CD4-positive, alpha-beta T cell treated with Interleukin-12 subunit alpha and Interleukin-12 subunit beta, for 1 hour (primary cell): Measurements from ENCODE around the gene CCL24.
"Not testable (repeated sequence)": the region's sequence is repeated elsewhere in the genome, so short reads cannot be mapped to it uniquely, and the experiment has no call there.

Source experiments
- DNase-seq: peaks from one replicate; pipeline ENCODE4 v3.0.0-alpha.2; 2020

Gene CCL24, protein sequence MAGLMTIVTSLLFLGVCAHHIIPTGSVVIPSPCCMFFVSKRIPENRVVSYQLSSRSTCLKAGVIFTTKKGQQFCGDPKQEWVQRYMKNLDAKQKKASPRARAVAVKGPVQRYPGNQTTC

DNA sequence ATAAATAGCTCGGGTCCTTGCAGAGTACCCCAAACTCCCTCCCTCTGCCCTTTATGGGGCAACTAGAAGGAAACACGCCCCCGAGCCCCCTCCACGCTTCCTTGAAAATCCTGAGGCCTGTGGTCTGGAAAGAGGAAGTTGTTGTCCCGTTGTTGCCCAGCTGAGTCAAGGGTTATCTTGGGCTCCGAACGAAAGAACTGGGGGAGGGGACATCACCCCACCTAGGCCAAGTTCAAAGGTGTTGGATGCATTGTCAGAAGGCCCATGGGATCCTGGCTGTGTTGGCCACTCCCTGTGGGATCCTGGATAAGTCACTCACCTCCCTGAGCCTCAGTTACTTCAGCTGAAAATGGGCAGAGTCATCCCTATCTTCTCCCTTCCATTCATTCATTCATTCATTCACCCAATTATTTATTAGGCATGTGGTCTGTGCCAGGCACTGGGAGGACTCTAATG is at the start of gene CCL24:
Gene CCL24, minus strand, starts transcription at position 26 of the 456 bp plus-strand sequence. CDS start 91 bp downstream, outside the sequence.
- no peak for DNase-seq

- DNase-seq: no peak
These were observed 48.0 kb upstream of the CCL24 start for GRCh38 chr7:75861636-75862035.

- no peak for DNase-seq
These were observed 44.8 kb upstream of the CCL24 start for GRCh38 chr7:75858410-75858809.

- no peak for DNase-seq
These were observed 42.9 kb upstream of the CCL24 start for GRCh38 chr7:75856536-75856935.

DNA sequence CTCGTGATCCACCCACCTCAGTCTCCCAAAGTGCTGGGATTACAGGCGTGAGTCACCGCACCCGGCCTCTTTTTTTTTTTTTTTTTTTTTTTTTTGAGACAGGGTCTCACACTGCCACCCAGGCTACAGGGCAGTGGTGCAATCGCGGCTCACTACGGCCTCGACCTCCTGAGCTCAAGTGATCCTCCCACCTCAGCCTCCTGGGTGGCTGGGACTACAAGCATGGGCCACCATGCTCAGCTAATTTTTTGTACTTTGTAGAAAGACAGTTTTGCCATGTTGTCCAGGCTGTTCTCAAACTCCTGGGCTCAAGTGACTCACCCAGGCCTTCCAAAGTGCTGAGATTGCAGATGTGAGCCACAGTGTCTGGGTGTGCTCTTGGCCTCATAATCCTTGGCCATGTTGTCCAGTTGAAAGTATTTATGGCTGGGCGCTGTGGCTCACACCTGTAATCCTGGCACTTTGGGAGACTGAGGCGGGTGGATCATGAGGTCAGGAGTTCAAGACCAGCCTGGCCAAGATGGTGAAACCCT is 41.3 kb upstream of the CCL24 start:
- DNase-seq: not testable (repeated sequence)

DNA sequence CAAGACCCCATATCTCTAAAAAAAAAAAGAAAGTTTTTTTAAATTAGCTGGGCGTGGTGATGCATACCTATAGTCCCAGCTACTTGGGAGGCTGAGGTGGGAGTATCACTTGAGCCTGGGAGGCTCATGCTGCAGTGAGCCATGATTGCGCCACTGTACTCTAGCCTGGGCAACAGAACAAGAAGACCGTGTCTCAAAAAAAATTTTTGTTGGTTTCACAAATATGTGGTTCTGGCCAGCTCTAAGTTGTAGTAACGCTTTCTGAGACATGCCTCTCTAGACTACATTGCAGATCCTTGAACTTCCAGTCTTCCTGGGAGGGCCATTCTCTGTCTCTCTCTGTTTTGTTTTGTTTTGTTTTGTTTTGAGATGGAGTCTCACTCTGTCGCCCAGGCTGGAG is 40.6 kb upstream of the CCL24 start:
- no peak for DNase-seq

DNA sequence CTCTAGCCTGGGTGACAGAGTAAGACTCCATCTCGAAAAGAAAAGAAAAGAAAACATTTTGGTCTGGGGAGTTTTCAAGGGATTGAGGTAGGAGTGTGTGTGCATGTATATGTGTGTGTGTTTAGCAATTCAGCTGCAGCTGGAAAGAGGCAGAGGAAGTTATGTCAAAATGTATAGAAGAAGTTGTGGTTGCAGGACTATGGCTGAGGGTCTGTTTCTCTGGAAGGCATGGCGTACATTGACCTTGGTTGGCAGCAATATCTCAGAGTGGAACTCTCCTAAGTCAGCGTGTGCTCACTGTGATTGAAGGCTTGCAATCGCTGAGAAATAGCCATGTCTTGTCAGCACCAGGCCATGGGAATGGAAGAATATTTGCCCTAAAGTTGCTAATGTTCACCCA is 36.6 kb upstream of the CCL24 start:
- no peak for DNase-seq

DNA sequence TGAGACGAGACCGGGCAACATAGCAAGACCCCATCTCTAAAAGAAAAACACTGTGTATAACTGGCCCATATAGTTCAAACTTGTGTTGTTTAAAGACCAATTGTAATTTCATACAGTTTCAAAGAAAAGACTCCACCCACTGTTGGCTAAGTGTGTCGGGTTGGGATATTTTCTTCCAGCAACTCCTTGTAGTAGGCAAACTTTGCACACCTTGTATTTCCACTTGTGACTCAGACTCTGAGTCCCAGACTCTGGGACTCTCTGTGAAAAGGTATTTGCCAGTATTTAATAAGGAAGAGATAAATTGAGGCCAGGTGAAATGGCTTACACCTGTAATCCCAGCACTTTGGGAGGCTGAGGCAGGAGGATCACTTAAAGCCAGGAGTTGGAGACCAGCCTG is 36.0 kb upstream of the CCL24 start:
- no peak for DNase-seq

GRCh38 chr7:75847707-75848106 is 34.1 kb upstream of the CCL24 start:
- no peak for DNase-seq

- DNase-seq: not testable (repeated sequence)
These were observed 31.5 kb upstream of the CCL24 start for GRCh38 chr7:75845132-75845531.

DNA sequence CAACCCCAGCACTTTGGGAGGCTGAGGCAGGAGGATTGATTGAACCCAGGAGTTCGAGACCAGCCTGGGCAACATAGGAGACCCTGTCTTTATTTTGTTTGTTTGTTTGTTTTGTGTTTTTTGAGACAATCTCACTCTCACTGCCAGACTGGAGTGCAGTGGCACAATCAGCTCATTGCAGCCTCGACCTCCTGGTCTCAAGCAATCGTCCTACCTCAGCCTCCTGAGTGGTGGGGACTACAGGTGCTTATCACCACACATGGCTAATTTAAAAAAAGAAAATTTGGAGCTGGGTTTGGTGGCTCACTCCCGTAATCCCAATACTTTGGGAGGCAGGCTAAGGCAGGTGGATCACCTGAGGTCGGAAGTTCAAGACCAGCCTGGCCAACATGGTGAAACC is 30.6 kb upstream of the CCL24 start:
- DNase-seq: no peak

DNA sequence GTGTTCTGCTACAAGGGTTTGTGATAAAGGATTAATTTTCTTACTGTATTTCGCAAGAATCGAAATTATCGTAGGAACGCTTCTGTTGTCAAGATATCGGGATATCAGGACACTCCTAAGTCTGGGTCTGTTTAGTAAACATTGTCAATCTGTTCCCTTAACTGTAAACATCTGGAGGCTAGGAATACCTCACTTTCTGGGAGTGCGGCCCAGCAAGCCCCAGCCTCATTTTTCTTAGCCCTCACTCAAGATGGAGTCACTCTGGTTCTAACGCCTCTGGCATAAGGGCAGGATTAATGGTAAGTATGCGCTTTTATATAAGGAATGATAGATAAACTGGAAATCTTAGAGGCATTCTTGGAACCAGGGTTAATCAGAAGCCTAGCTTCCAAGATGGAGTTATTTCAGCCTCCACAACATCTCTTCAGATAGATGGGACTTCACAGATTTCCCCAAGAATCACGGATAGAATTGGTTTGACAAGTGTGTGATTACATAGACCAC is 30.1 kb upstream of the CCL24 start:
- no peak for DNase-seq

- DNase-seq: no peak
These were observed 29.3 kb upstream of the CCL24 start for GRCh38 chr7:75842836-75843446.

DNA sequence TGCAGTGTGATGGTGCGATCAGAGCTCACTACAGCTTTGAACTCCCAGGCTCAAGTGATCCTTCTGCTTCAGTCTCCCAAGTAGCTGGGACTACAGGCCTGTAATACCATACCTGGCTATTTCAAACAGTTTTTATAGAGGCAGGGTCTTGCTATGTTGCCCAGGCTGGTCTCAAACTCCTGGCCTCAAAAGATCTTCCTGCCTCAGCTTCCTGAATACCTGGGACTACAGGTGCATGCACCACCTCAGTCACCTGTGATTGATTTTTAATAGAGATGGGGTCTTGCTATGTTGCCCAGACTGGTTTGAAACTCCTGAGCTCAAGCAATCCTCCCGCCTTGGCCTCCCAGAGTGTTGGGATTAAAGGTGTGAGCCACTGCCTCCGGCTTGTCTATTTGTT is 26.4 kb upstream of the CCL24 start:
- no peak for DNase-seq

DNA sequence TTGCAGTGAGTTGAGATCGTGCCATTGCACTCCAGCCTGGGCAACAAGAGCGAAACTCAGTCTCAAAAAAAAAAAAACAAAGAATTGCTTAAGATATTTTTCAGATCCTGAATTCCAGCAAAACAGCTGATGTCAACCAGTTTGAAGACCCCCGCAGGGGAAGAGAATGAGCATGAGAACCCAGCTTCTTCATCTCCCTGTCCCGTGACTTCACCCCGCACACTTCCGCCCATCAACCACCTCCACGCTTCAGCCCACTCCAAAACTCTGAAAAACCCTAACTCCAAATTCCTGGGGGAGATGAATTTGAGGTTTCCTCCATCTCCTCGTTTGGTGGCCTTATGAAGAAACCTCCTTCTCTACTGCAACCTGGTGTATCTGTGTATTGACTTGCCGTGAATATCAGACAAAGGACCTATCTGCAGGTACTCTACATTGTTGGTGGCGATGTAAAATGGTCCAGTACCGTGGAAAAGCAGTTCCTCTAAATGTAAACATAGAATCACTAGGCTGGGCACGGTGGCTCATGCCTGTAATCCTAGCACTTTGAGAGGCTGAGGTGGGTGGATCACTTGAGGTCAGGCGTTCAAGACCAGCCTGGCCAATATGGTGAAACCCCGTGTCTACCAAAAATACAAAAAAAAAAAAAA is 24.8 kb upstream of the CCL24 start:
- DNase-seq: not testable (repeated sequence)

- DNase-seq: no peak
These were observed 23.2 kb upstream of the CCL24 start for GRCh38 chr7:75836798-75837197.

DNA sequence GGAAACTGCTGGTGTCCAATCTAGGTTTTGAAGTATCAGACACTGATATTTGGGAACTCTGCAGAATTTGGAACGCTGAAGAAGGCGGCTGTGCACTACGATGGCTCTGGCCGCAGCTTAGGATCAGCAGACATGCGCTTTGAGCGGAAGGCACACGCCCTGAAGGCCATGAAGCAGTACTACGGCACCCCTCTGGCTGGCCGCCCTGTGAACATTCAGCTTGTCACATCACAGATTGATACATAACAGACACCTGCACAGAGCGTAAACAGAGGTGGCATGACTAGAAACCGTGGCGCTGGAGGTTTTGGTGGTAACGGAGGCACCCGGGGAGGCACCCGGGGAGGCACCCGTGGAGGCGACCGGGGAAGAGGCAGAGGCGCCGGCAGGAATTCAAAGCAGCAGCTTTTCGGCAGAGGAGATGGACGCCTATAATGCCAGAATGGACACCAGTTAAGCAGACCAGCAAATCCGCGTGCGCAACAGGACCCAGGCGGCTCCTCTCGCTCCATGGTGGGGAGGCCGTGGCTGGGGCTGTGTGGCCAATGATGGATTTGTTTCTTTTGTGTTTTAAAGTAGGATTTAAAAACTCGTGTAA is 22.2 kb upstream of the CCL24 start:
- DNase-seq: no peak

DNA sequence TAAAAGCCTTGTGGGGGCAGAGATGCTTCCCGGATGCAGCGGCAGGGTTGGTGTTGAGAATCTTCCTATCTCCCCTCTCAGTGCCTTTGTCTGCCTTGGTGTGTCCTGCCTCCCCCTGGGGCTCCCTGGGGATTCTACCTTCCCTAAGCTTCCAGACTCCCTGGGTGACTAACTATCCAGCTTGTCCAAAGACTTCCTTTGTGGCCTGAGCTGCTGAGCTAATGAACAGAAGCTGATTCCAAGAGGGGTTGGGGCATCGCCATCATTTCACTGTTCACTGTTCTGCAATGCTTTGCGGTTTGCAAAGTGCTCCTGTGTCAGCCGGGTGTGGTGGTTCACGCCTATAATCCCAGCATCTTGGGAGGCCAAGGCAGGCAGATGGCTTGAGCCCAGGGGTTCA is 20.1 kb upstream of the CCL24 start:
- DNase-seq: not testable (repeated sequence)

GRCh38 chr7:75830978-75831377 is 17.4 kb upstream of the CCL24 start:
- DNase-seq: no peak

DNA sequence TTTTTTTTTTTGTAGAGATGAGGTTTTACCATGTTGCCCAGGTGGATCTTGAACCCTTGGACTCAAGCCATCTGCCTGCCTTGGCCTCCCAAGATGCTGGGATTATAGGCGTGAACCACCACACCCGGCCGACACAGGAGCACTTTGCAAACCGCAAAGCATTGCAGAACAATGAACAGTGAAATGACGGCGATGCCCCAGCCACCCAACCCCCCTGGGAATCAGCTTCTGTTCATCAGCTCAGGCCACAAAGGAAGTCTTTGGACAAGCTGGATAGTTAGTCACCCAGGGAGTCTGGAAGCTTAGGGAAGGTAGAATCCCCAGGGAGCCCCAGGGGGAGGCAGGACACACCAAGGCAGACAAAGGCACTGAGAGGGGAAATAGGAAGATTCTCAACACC is 16.1 kb upstream of the CCL24 start:
- not testable (repeated sequence) for DNase-seq

DNA sequence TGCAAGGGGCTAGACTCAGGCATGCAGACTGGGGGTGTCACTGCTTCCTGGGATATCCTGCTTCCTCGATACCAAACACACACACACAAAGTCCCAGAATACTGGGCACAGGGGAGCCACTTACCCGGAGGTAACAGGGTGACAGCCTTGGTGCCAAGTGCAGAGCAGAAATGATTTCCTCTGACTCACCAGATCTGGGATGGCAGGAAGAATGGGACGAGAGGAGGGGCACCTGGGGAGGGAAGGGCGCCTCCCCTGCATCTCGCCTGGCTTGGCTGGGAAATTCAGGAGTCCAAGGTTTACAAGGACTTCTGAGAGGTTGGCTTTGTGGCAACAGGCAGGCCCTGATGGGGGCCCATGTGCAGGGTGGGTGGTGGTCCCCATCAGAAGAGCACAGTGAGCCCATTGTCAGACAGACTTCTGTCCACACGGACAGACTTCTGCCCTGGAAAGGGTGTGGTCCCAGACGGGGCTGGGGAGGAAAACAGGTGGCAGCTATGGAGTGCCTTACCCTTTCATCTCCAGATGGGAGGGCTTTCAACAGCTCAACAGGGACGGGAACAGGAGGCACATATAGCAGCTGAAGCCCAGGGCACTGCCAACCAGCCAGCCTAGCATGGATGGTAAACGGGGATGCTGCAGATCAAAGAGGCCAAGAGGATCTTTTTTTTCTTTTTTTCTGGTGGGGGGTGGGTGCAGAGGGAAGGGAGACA is 9.7 kb upstream of the CCL24 start:
- no peak for DNase-seq

- no peak for DNase-seq
These were observed 7.1 kb upstream of the CCL24 start for GRCh38 chr7:75820688-75821087.

GRCh38 chr7:75819711-75820110 is 6.1 kb upstream of the CCL24 start:
- DNase-seq: no peak
